Measurements from ENCODE around the gene FPR2.

FPR2 gene

DNA sequence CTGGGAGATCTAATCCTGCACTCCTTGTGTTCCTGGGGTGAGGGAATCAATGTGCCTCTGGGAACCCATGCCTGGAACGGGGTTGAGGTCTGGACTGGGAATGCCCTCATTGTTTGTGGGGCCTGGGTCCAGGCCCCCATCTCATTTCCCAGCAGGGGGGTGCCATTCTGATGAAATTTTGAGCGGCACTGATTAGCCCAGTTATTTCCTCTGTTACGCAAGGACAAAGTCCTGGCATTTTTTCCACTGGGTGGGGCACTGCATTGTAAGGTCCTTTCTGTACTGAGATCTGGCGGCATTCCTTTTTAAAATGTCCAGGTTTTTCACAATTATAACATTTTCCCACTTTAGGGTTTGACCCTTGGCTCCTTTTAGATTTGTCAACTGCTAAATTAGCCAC lies 48.8 kb downstream of the FPR2 start:
- Histone ChIP-seq H3K4me3 (replicated peaks; ENCODE audit: insufficient read depth, low read length) (no peak overlapping the region), H3K27me3 (ENCODE audit: insufficient read depth, poor library complexity, severe bottlenecking) (no peaks in the 10 kb centered on the region), H3K27ac (replicated peaks) (no peak overlapping the region)
- DNase-seq (ENCODE audit: low read depth in 1 of 2, low spot score in 1 of 2), result no peak
- no peak for TF ChIP-seq GABPA (IDR thresholded peaks at IDR 0.05; ENCODE audit: low read depth)

DNA sequence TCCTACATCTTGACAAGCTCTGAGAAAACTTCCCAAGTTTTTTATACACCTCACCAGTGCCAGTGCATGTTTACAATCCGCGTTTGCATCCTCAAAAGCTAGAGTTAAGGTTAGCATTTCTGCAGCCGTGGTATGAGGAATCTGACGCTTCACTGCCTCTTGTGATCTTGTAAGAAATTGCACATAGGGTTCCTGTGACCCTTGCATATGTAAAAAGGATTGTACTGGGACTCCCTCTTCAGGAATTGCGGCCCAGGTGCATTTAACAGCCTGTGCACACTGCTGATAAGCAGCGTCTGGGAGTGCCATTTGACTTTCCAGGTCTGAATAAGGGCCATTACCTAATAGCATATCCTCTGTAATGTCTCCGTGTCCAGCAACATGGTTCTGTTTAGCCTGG lies 49.2 kb downstream of the FPR2 start:
- H3K27ac ChIP-seq (replicated peaks), result no peak overlapping the region
- H3K27me3 ChIP-seq (ENCODE audit: insufficient read depth, poor library complexity, severe bottlenecking), result no peaks in the 10 kb centered on the region
- TF ChIP-seq, protein P1, sequence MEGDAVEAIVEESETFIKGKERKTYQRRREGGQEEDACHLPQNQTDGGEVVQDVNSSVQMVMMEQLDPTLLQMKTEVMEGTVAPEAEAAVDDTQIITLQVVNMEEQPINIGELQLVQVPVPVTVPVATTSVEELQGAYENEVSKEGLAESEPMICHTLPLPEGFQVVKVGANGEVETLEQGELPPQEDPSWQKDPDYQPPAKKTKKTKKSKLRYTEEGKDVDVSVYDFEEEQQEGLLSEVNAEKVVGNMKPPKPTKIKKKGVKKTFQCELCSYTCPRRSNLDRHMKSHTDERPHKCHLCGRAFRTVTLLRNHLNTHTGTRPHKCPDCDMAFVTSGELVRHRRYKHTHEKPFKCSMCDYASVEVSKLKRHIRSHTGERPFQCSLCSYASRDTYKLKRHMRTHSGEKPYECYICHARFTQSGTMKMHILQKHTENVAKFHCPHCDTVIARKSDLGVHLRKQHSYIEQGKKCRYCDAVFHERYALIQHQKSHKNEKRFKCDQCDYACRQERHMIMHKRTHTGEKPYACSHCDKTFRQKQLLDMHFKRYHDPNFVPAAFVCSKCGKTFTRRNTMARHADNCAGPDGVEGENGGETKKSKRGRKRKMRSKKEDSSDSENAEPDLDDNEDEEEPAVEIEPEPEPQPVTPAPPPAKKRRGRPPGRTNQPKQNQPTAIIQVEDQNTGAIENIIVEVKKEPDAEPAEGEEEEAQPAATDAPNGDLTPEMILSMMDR (IDR thresholded peaks at IDR 0.05; ENCODE audit: insufficient read depth, low read length), result no peak
- TF ChIP-seq, protein P2, sequence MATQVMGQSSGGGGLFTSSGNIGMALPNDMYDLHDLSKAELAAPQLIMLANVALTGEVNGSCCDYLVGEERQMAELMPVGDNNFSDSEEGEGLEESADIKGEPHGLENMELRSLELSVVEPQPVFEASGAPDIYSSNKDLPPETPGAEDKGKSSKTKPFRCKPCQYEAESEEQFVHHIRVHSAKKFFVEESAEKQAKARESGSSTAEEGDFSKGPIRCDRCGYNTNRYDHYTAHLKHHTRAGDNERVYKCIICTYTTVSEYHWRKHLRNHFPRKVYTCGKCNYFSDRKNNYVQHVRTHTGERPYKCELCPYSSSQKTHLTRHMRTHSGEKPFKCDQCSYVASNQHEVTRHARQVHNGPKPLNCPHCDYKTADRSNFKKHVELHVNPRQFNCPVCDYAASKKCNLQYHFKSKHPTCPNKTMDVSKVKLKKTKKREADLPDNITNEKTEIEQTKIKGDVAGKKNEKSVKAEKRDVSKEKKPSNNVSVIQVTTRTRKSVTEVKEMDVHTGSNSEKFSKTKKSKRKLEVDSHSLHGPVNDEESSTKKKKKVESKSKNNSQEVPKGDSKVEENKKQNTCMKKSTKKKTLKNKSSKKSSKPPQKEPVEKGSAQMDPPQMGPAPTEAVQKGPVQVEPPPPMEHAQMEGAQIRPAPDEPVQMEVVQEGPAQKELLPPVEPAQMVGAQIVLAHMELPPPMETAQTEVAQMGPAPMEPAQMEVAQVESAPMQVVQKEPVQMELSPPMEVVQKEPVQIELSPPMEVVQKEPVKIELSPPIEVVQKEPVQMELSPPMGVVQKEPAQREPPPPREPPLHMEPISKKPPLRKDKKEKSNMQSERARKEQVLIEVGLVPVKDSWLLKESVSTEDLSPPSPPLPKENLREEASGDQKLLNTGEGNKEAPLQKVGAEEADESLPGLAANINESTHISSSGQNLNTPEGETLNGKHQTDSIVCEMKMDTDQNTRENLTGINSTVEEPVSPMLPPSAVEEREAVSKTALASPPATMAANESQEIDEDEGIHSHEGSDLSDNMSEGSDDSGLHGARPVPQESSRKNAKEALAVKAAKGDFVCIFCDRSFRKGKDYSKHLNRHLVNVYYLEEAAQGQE (IDR thresholded peaks at IDR 0.05; ENCODE audit: insufficient replicate concordance, low read depth), result no peak
- TF ChIP-seq POLR2AphosphoS5 (IDR thresholded peaks at IDR 0.05; ENCODE audit: low read depth) (no peak), GABPA (IDR thresholded peaks at IDR 0.05; ENCODE audit: low read depth) (no peak), SPI1 (IDR thresholded peaks at IDR 0.05; ENCODE audit: borderline replicate concordance, low read depth) (no peak)
- no peak overlapping the region for H3K4me3 ChIP-seq (replicated peaks; ENCODE audit: insufficient read depth, low read length)
- no peak for DNase-seq (ENCODE audit: low read depth in 1 of 2, low spot score in 1 of 2)

DNA sequence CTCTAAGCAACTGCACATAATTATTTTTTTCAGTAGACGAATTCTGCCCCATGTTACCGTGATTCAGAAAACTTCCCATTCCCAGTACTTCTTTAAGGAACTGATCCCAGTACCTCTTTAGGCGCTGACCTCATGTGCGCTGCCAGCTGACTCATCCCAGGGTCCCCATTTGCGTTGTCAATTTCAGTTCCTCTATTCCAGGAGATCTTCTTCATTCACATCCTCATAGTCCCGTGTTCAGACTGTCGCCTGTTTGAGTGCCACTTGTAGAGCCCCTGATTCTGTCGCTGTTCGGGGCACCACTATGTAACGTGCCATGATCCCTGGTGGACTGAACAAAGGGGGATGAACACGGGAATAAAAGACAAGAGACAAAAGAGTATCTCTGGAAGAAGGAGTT lies 50.4 kb downstream of the FPR2 start:
- no peak overlapping the region for H3K27ac ChIP-seq (replicated peaks)
- H3K27me3 ChIP-seq (ENCODE audit: insufficient read depth, poor library complexity, severe bottlenecking), result no peaks in the 10 kb centered on the region
- no peak overlapping the region for H3K4me3 ChIP-seq (replicated peaks; ENCODE audit: insufficient read depth, low read length)
- no peak for DNase-seq (ENCODE audit: low read depth in 1 of 2, low spot score in 1 of 2)
- TF ChIP-seq, protein P2 (IDR thresholded peaks at IDR 0.05; ENCODE audit: insufficient replicate concordance, low read depth), result no peak
- TF ChIP-seq SPI1 (IDR thresholded peaks at IDR 0.05; ENCODE audit: borderline replicate concordance, low read depth), result peak; percentile 30; the same call in 1 of the 2 replicates

DNA sequence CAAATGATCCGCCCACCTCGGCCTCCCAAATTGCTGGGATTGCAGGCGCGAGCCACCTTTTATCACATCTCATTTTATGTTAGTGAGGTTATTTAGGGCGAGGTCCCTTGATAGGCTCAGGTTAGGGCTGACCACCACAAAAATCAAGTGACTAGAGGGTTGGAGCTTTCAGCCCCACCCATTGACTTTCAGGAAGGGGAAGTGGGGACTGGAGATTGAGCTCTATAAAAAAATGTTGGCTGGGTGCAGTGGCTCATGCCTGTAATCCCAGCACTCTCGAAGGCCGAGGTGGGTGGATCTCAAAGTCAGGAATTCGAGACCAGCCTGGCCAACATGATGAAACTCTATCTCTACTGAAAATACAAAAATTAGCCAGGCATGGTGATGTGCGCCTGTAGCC lies 54.1 kb downstream of the FPR2 start:
- Histone ChIP-seq H3K27me3 (ENCODE audit: insufficient read depth, poor library complexity, severe bottlenecking) (no peaks in the 10 kb centered on the region), H3K27ac (replicated peaks) (no peak overlapping the region), H3K4me3 (replicated peaks; ENCODE audit: insufficient read depth, low read length) (no peak overlapping the region)
- DNase-seq (ENCODE audit: low read depth in 1 of 2, low spot score in 1 of 2), result no peak
- TF ChIP-seq POLR2AphosphoS5 (IDR thresholded peaks at IDR 0.05; ENCODE audit: low read depth), result no peak
- no peak for TF ChIP-seq GABPA (IDR thresholded peaks at IDR 0.05; ENCODE audit: low read depth)
- TF ChIP-seq, protein P2 (IDR thresholded peaks at IDR 0.05; ENCODE audit: insufficient replicate concordance, low read depth), result no peak
- no peak for TF ChIP-seq SPI1 (IDR thresholded peaks at IDR 0.05; ENCODE audit: borderline replicate concordance, low read depth)
- TF ChIP-seq, protein P1 (IDR thresholded peaks at IDR 0.05; ENCODE audit: insufficient read depth, low read length), result no peak

Measured in HL-60 (cell line).